BLaER1 treated with 17β-estradiol and CSF1 and Interleukin-3, amounts not matched to agents 10 nM and 100 nM (cell line): ENCODE data around the gene GIPC3.

Experiments used
- H3K27ac ChIP-seq, 11 experiments: shearing (Covaris generic); formaldehyde crosslinking; 2 replicates each; pipeline ENCODE4 v1.8.1; 2022
- H3K27me3 ChIP-seq, 11 experiments: shearing (Covaris generic); formaldehyde crosslinking; 2 replicates each; pipeline ENCODE4 v1.8.1; 2022
- H3K36me3 ChIP-seq, 11 experiments: shearing (Covaris generic); formaldehyde crosslinking; 2 replicates each; pipeline ENCODE4 v1.8.1; 2022
- H3K4me1 ChIP-seq, 10 experiments: shearing (Covaris generic); formaldehyde crosslinking; 2 replicates each; pipeline ENCODE4 v1.8.1; 2022
- H3K4me2 ChIP-seq, 11 experiments: shearing (Covaris generic); formaldehyde crosslinking; 2 replicates each; pipeline ENCODE4 v1.8.1; 2022
- H3K4me3 ChIP-seq, 10 experiments: shearing (Covaris generic); formaldehyde crosslinking; 2 replicates each; pipeline ENCODE4 v1.8.1; 2022
- H3K9ac ChIP-seq, 11 experiments: shearing (Covaris generic); formaldehyde crosslinking; 2 replicates each; pipeline ENCODE4 v1.8.1; 2022
- H3K9me3 ChIP-seq, 11 experiments: shearing (Covaris generic); formaldehyde crosslinking; replicated peaks in 1 of 11; 2 replicates each; pipeline ENCODE4 v1.8.1; 2022
- H4K20me1 ChIP-seq, 11 experiments: shearing (Covaris generic); formaldehyde crosslinking; 2 replicates each; pipeline ENCODE4 v1.8.1; 2022
- Cebpa-rat ChIP-seq, 11 experiments: shearing (Covaris generic); IDR thresholded peaks; 2 replicates each; pipeline ENCODE4 v1.8.1; 2022

GIPC3 gene

GRCh38 chr19:3538965-3539755 lies 46.1 kb upstream of the GIPC3 start, which contains the start of gene TEKTIP1:
Gene TEKTIP1 (plus strand): TSS chr19:3539174. CDS start chr19:3539178, 4 bp downstream.
- Histone ChIP-seq H4K20me1 (peaks cover 49 to 84% (median 68%) of the 10 kb centered on the region in 11 experiments; a peak in 21 of 22 replicates), H3K9me3 (peaks cover 0 to 6% (median 0%) of the 10 kb centered on the region in 11 experiments; a peak in 4 of 22 replicates), H3K36me3 (peaks cover 30 to 65% (median 52%) of the 10 kb centered on the region in 11 experiments), H3K4me3 (no peak within 1 kb of the TSS), H3K9ac (no peak within 1 kb of the TSS), H3K27me3 (no peaks in the 10 kb centered on the region), H3K27ac (no peak within 1 kb of the TSS; a peak in 1 of 22 replicates), H3K4me1 (peaks cover 14 to 42% (median 39%) of the 10 kb centered on the region in 10 experiments; a peak in 19 of 20 replicates), H3K4me2 (0 out of 22 replicates have a peak within 1 kb of the TSS, but pooled peaks of 1 of the 11 experiments have one; percentile 37)
- no peak for TF ChIP-seq Cebpa-rat (IDR thresholded peaks at IDR 0.05)

- H3K4me3 ChIP-seq, result no peak overlapping the region
- peaks cover 49 to 84% (median 67%) of the 10 kb centered on the region in 11 experiments; a peak in 21 of 22 replicates for H4K20me1 ChIP-seq
- H3K9ac ChIP-seq, result no peak overlapping the region
- no peak overlapping the region for H3K4me2 ChIP-seq
- TF ChIP-seq Cebpa-rat (IDR thresholded peaks at IDR 0.05), result no peak
- no peaks in the 10 kb centered on the region for H3K27me3 ChIP-seq
- no peak overlapping the region for H3K27ac ChIP-seq
- H3K9me3 ChIP-seq, result peaks cover 0 to 6% (median 0%) of the 10 kb centered on the region in 11 experiments; a peak in 4 of 22 replicates
- peaks cover 14 to 36% (median 33%) of the 10 kb centered on the region in 10 experiments; a peak in 19 of 20 replicates for H3K4me1 ChIP-seq
- H3K36me3 ChIP-seq, result peaks cover 30 to 65% (median 52%) of the 10 kb centered on the region in 11 experiments
Observed at GRCh38 chr19:3539756-3540118, 45.5 kb upstream of the GIPC3 start.

- H3K4me3 ChIP-seq, result no peak overlapping the region
- peaks cover 51 to 81% (median 65%) of the 10 kb centered on the region in 11 experiments for H3K36me3 ChIP-seq
- H3K27ac ChIP-seq, result no peak overlapping the region
- no peak for TF ChIP-seq Cebpa-rat (IDR thresholded peaks at IDR 0.05)
- peaks cover 40 to 84% (median 63%) of the 10 kb centered on the region in 11 experiments; a peak in 21 of 22 replicates for H4K20me1 ChIP-seq
- peak overlapping the region in 1 of 11 experiments; percentile 9; a peak in 1 of 22 replicates for H3K9ac ChIP-seq
- H3K27me3 ChIP-seq, result no peaks in the 10 kb centered on the region
- H3K9me3 ChIP-seq, result peaks cover 0 to 6% (median 0%) of the 10 kb centered on the region in 11 experiments; a peak in 4 of 22 replicates
- peaks cover 0 to 4% (median 0%) of the 10 kb centered on the region in 10 experiments; a peak in 4 of 20 replicates for H3K4me1 ChIP-seq
- no peak overlapping the region for H3K4me2 ChIP-seq
Observed at GRCh38 chr19:3543150-3544057, 41.9 kb upstream of the GIPC3 start.

GRCh38 chr19:3544058-3544376 lies 41.3 kb upstream of the GIPC3 start:
- Histone ChIP-seq H4K20me1 (peaks cover 40 to 84% (median 63%) of the 10 kb centered on the region in 11 experiments; a peak in 21 of 22 replicates), H3K9ac (no peak overlapping the region; a peak in 1 of 22 replicates), H3K4me3 (no peak overlapping the region), H3K27me3 (no peaks in the 10 kb centered on the region), H3K36me3 (peaks cover 51 to 82% (median 66%) of the 10 kb centered on the region in 11 experiments), H3K9me3 (peaks cover 0 to 6% (median 0%) of the 10 kb centered on the region in 11 experiments; a peak in 4 of 22 replicates), H3K27ac (no peak overlapping the region), H3K4me1 (peaks cover 0 to 10% (median 0%) of the 10 kb centered on the region in 10 experiments; a peak in 4 of 20 replicates), H3K4me2 (no peak overlapping the region)
- TF ChIP-seq Cebpa-rat (IDR thresholded peaks at IDR 0.05), result no peak

DNA sequence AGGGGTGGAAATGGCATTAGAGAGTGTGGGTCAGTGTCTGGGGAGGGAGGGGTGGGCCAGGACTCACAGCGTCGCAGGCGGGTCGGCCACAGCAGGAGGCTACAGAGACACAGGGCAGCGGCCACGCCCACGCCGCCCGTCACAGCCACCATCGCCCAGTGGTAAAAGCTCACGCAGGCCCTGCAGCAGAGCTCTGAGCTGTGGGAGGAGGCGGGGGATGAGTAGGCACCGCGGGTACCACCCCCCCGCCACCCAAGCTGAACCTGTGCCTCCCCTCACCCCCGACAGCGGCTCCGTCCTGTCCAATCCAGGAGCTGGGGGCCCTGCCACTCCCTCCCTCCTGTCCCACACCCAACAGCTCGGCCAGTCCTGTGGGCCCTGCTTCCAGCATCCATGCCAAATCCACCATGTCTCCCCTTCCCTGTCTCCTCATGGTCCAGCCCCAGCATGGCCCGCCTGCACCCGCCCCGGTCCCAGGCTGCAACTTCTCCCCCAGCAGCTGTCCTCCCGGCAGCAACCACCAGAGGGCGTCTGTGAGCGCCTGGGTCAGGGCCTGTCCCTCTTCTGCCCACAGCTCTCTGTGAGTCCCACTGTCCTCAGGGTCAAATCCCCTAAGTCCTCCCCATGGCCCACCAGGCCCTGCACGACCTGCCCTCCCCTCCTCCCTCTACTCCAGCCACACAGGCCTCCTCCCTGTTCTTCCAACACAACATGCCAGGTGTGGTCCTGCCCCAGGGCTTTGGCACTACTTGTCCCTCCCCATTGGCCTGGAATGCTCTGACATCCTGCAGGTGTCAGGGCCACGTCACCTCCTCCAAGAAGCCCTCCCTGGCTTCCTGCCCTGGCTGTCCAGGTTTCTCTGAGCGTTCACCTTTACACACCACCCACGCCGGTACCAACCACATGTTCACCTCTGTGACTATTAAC lies 40.3 kb upstream of the GIPC3 start:
- H3K9me3 ChIP-seq, result no peaks in the 10 kb centered on the region
- H3K36me3 ChIP-seq, result peaks cover 43 to 83% (median 64%) of the 10 kb centered on the region in 11 experiments
- no peak overlapping the region; a peak in 1 of 22 replicates for H3K9ac ChIP-seq
- H3K27ac ChIP-seq, result no peak overlapping the region
- H3K4me2 ChIP-seq, result no peak overlapping the region
- no peak overlapping the region for H3K4me3 ChIP-seq
- TF ChIP-seq Cebpa-rat (IDR thresholded peaks at IDR 0.05), result no peak
- H4K20me1 ChIP-seq, result peaks cover 40 to 83% (median 63%) of the 10 kb centered on the region in 11 experiments; a peak in 21 of 22 replicates
- peaks cover 0 to 12% (median 0%) of the 10 kb centered on the region in 10 experiments; a peak in 4 of 20 replicates for H3K4me1 ChIP-seq
- no peaks in the 10 kb centered on the region for H3K27me3 ChIP-seq

DNA sequence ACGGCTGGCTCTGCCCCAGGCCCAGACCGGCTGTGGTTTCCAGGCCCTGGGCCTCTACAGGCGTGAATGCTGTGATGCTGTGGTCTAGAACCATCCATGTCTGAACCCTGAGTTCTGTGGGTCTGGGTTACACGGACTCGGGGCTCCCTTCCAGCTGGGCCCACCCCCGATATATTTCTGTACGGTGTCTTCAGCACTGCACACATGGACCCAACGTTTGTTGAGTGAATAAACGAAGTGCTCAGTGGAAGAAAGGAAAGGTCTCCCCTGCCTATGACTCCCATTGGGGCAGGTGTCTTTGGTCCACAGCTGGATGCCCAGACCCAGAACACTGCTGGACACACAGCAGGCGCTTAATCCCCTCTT lies 39.6 kb upstream of the GIPC3 start:
- no peak overlapping the region for H3K27ac ChIP-seq
- TF ChIP-seq Cebpa-rat (IDR thresholded peaks at IDR 0.05), result no peak
- H3K4me1 ChIP-seq, result peaks cover 0 to 12% (median 0%) of the 10 kb centered on the region in 10 experiments; a peak in 5 of 20 replicates
- no peak overlapping the region for H3K4me3 ChIP-seq
- H3K36me3 ChIP-seq, result peaks cover 44 to 86% (median 65%) of the 10 kb centered on the region in 11 experiments
- no peak overlapping the region; a peak in 1 of 22 replicates for H3K9ac ChIP-seq
- no peaks in the 10 kb centered on the region for H3K27me3 ChIP-seq
- H3K9me3 ChIP-seq, result no peaks in the 10 kb centered on the region
- no peak overlapping the region for H3K4me2 ChIP-seq
- peaks cover 40 to 87% (median 64%) of the 10 kb centered on the region in 11 experiments; a peak in 21 of 22 replicates for H4K20me1 ChIP-seq

DNA sequence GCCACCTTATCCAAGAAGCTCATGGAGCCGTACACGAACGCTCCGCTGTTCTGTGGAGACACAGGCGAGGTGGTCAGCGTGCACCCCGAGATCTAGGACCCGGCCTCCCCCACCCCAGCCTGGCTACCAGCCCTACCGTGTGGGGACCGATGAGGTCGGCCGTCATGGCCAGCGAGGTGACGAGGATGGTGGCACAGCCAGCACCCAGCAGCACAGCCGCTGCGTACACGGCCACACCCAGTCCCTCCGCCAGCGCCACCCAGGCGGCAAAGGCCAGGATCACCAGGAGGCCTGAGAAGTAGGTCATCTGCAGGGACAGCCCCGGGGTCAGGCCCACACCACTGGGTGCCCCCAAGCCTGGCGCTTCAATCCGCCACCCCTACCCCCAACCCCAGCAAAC lies 39.2 kb upstream of the GIPC3 start:
- H4K20me1 ChIP-seq, result peaks cover 40 to 92% (median 69%) of the 10 kb centered on the region in 11 experiments; a peak in 21 of 22 replicates
- H3K9me3 ChIP-seq, result no peaks in the 10 kb centered on the region
- peaks cover 49 to 91% (median 70%) of the 10 kb centered on the region in 11 experiments for H3K36me3 ChIP-seq
- H3K27ac ChIP-seq, result no peak overlapping the region
- TF ChIP-seq Cebpa-rat (IDR thresholded peaks at IDR 0.05), result no peak
- no peak overlapping the region for H3K4me3 ChIP-seq
- no peak overlapping the region for H3K9ac ChIP-seq
- peaks cover 0 to 16% (median 3%) of the 10 kb centered on the region in 10 experiments; a peak in 9 of 20 replicates for H3K4me1 ChIP-seq
- no peak overlapping the region for H3K4me2 ChIP-seq
- no peaks in the 10 kb centered on the region for H3K27me3 ChIP-seq

GRCh38 chr19:3547301-3547731 lies 38.0 kb upstream of the GIPC3 start:
- H3K36me3 ChIP-seq, result peaks cover 47 to 86% (median 71%) of the 10 kb centered on the region in 11 experiments
- H4K20me1 ChIP-seq, result peaks cover 40 to 97% (median 76%) of the 10 kb centered on the region in 11 experiments; a peak in 21 of 22 replicates
- no peak overlapping the region for H3K27ac ChIP-seq
- H3K4me1 ChIP-seq, result peaks cover 11 to 27% (median 15%) of the 10 kb centered on the region in 10 experiments
- no peak overlapping the region for H3K4me3 ChIP-seq
- no peak overlapping the region for H3K4me2 ChIP-seq
- TF ChIP-seq Cebpa-rat (IDR thresholded peaks at IDR 0.05), result no peak
- no peaks in the 10 kb centered on the region for H3K27me3 ChIP-seq
- no peak overlapping the region for H3K9ac ChIP-seq
- H3K9me3 ChIP-seq, result no peaks in the 10 kb centered on the region
